Astrocyte of the spinal cord (primary cell): ENCODE data around the gene DHRS12.

Experiments used
- DNase-seq: peaks from one replicate; pipeline ENCODE4 v3.0.0; 2011; ENCODE audit warnings: low read depth, low spot score
- H3K4me3 ChIP-seq: 2 replicates; pipeline ENCODE4 v1.5.1; 2011; ENCODE audit warnings: low read depth, mild to moderate bottlenecking, low read length, moderate library complexity
- in situ Hi-C: cut with HindIII; loops from 2 replicates; pipeline ENCODE4 v1.10.0; 2017; ENCODE audit warnings: low sequenced_read_pairs
- TF ChIP-seq, protein P1 (sequence below): IDR thresholded peaks from 2 replicates; pipeline ENCODE4 v1.5.1; 2012; ENCODE audit warnings: low read depth, mild to moderate bottlenecking, low read length, inconsistent platforms

The DHRS12 gene

DNA sequence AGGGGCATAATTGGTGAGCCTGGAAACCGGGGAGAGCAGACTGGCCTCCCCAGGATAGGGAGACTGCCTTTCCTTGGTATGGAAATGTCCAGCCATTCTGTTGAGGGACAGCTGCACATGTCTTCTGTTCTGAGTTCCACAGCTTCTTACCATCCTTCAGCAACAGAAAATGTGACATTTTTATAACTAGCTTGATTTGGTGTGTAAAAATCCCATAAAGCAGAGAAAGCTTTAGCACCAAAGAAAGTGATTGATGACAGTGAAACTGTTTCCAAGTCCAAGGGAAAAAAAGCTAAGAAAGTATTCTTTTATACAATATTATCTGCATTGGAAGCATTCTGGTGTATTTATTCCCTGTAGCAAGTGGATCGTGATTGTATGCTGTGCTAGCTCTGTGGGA lies 61.9 kb downstream of the DHRS12 start:
- no peak for DNase-seq
- TF ChIP-seq, protein P1, sequence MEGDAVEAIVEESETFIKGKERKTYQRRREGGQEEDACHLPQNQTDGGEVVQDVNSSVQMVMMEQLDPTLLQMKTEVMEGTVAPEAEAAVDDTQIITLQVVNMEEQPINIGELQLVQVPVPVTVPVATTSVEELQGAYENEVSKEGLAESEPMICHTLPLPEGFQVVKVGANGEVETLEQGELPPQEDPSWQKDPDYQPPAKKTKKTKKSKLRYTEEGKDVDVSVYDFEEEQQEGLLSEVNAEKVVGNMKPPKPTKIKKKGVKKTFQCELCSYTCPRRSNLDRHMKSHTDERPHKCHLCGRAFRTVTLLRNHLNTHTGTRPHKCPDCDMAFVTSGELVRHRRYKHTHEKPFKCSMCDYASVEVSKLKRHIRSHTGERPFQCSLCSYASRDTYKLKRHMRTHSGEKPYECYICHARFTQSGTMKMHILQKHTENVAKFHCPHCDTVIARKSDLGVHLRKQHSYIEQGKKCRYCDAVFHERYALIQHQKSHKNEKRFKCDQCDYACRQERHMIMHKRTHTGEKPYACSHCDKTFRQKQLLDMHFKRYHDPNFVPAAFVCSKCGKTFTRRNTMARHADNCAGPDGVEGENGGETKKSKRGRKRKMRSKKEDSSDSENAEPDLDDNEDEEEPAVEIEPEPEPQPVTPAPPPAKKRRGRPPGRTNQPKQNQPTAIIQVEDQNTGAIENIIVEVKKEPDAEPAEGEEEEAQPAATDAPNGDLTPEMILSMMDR = no peak
- H3K4me3 ChIP-seq = no peak overlapping the region
- in situ Hi-C loops = no loop called here

DNA sequence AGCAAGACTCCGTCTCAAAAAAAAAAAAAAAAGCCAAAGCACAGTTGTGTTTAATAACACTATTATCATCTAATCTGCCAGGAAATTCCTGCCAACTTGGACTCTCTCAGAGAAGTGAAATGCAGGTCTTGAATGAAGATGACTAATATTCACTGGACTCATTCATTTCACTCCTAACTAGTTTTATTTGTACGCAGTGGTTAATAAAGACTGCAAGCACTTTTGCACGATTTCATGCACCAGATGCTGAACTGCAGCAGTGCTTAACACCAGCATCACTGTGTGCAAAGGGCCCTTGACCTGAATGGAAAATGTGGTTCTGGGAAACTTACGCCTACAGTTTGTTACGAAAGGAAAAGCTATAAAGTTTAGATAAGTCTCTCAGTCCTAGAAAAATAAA lies 63.3 kb downstream of the DHRS12 start:
- in situ Hi-C loops = no loop called here
- H3K4me3 ChIP-seq = no peak overlapping the region
- no peak for DNase-seq
- TF ChIP-seq, protein P1 = no peak

DNA sequence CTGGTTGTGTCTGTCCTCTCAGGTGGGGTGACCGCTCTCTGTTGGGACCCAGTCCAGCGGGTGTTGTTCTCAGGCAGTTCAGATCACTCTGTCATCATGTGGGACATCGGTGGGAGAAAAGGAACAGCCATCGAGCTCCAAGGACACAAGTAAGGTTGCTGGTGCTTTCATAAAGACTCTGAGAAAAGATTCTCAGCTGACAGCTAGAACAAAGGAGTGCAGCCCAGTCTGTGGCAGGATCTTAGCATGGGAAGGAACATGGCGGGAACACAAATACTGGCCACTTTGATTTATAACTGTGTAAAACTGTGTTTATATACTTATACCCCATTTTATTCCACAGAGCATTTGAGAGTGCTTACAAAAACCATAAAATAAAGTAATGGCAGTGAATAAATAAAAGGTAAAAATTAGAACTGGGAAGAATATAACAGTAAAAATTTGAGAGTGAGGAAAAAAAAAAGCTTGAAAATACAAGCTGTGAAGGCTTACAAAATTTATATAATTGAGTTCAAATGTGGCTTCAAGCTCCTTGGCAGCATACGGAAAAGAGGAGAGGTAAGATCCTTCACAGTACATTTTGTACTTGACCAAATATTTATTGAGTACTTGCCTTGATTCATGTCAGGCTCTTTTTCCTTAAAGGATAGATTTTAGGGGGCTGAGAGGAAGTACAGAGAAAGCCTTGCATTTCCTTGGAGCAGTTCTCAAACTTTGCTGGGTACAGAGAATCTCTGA lies 64.8 kb downstream of the DHRS12 start:
- in situ Hi-C loops = no loop called here
- TF ChIP-seq, protein P1 = no peak
- no peak for DNase-seq
- no peak overlapping the region for H3K4me3 ChIP-seq

DNA sequence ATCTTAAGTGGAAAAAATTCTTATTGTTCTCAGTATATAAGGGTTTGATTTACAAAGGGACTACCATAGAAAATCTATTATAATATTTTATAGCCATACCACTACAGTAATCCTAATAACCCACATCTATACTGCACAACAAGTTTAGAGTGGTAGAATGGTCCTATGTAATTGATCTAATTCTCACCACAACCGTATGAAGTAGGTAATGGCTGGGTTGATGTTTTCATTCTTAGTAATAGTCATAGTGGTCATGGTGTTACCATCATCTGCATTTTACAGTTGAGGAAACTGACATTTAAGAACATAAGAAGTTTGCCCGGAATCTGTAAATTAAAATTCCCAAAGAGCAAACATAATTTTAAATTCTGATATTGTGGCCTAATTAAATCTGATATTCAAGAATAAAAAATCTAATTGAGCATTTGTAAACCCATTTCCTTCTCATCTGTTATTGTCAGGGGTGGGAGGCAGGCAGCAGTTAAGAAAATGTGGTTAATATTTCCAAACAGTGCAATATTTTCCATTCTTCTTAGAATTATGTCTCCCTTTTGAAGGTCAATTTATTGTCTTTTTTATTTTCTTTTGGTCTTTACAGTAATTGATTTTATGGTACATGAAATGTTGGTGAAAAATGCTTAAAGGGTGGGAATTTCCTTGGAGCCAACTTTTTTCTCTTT lies 65.6 kb downstream of the DHRS12 start:
- no peak overlapping the region for H3K4me3 ChIP-seq
- TF ChIP-seq, protein P1 = no peak
- in situ Hi-C loops = no loop called here
- no peak for DNase-seq

DNA sequence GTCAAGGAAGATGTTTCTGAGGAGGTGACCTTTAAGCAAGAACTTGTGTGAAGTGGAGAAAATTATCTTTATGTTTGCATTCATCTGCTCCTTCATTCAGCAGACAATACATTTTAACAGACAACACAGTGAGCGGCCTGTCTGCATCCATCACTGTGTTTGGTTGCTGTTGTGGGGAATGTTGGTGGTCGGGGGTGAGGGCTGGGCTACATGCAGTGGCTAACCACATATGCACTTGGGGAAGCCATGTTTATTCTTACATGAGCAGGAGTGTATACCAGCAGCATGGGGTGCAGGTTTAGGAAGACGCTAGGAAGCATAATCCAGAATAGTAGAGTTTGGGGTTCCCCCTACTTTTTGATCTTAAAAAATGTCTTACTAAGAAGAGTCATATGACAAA lies 66.4 kb downstream of the DHRS12 start:
- no peak for DNase-seq
- in situ Hi-C loops = no loop called here
- TF ChIP-seq, protein P1 = no peak
- no peak overlapping the region for H3K4me3 ChIP-seq

DNA sequence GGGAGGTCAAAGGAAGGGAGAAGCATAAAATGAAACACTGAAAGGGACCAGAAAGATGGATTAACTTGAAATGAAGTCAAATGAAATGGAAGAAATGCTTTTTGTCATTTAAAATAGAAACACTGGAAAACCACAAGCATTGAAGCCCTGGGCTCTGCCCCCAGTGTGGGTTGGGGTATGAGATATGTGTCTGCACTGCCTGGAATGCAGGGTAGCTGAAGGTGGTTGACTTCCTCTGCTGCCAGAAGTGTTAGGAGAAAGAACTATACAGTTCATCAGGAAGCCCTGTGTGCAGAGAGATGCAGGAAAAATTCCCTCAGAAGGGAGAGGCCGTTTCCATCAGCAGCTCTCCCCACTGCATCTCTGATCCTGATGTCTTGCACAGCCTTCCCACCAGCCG lies 69.2 kb downstream of the DHRS12 start:
- in situ Hi-C loops = no loop called here
- H3K4me3 ChIP-seq = no peak overlapping the region
- peak; percentile 61 for DNase-seq
- TF ChIP-seq, protein P1 = no peak
